Activated CD4-positive, alpha-beta T cell treated with anti-CD3 and anti-CD28 coated beads, Interleukin-10, Interleukin-2, amounts not matched to agents 100 ng/mL and 50 ng/mL, durations not matched to agents 16 hours and 8 hours (primary cell): ENCODE results near the gene CEACAM6.
"Not testable (repeated sequence)": the region's sequence is repeated elsewhere in the genome, so short reads cannot be mapped to it uniquely, and the experiment has no call there.

ENCODE experiments used
- DNase-seq: peaks from one replicate; pipeline ENCODE4 v3.0.0-alpha.2; 2020

CEACAM6 gene

DNA sequence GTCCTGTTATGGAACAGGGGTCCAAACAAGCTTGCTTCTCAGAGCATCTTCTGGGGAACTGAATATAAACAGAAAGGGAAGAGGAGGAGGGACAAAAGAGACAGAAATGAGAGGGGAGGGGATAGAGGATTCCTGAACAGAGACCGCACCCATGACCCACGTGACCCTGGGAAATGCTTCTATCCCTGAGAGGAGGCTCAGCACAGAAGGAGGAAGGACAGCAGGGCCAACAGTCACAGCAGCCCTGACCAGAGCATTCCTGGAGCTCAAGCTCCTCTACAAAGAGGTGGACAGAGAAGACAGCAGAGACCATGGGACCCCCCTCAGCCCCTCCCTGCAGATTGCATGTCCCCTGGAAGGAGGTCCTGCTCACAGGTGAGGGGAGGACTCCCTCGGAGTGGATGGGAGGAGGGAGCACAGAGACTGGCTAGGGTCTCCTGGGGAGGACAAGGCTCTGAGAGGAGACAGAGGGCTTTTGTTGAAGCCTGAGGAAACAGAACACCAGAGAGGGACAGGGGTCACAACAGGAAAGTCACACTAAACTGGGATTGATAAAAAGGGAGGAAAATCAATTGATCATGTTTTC, at the start of gene CEACAM6:
Gene CEACAM6 (plus strand): TSS at position 203 of the 586 bp plus-strand sequence. CDS start 109 bp downstream, at position 312.
- DNase-seq = no peak

DNA sequence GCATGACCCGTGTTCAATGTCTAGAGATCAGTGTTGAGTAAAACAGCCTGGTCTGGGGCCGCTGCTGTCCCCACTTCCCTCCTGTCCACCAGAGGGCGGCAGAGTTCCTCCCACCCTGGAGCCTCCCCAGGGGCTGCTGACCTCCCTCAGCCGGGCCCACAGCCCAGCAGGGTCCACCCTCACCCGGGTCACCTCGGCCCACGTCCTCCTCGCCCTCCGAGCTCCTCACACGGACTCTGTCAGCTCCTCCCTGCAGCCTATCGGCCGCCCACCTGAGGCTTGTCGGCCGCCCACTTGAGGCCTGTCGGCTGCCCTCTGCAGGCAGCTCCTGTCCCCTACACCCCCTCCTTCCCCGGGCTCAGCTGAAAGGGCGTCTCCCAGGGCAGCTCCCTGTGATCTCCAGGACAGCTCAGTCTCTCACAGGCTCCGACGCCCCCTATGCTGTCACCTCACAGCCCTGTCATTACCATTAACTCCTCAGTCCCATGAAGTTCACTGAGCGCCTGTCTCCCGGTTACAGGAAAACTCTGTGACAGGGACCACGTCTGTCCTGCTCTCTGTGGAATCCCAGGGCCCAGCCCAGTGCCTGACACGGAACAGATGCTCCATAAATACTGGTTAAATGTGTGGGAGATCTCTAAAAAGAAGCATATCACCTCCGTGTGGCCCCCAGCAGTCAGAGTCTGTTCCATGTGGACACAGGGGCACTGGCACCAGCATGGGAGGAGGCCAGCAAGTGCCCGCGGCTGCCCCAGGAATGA, 48.4 kb upstream of the CEACAM6 start:
- DNase-seq = peak; percentile 75

DNA sequence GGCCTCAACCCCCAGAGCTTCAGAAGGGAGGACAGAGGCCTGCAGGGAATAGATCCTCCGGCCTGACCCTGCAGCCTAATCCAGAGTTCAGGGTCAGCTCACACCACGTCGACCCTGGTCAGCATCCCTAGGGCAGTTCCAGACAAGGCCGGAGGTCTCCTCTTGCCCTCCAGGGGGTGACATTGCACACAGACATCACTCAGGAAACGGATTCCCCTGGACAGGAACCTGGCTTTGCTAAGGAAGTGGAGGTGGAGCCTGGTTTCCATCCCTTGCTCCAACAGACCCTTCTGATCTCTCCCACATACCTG, 47.9 kb upstream of the CEACAM6 start:
- no peak for DNase-seq

DNA sequence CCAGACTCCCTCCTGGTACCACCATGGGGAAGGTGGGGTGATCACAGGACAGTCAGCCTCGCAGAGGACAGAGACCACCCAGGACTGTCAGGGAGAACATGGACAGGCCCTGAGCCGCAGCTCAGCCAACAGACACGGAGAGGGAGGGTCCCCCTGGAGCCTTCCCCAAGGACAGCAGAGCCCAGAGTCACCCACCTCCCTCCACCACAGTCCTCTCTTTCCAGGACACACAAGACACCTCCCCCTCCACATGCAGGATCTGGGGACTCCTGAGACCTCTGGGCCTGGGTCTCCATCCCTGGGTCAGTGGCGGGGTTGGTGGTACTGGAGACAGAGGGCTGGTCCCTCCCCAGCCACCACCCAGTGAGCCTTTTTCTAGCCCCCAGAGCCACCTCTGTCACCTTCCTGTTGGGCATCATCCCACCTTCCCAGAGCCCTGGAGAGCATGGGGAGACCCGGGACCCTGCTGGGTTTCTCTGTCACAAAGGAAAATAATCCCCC, 47.4 kb upstream of the CEACAM6 start:
- DNase-seq = no peak

DNA sequence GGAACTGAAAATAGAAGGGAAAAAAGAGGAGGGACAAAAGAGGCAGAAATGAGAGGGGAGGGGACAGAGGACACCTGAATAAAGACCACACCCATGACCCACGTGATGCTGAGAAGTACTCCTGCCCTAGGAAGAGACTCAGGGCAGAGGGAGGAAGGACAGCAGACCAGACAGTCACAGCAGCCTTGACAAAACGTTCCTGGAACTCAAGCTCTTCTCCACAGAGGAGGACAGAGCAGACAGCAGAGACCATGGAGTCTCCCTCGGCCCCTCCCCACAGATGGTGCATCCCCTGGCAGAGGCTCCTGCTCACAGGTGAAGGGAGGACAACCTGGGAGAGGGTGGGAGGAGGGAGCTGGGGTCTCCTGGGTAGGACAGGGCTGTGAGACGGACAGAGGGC, 46.8 kb upstream of the CEACAM6 start, which contains the start of gene CEACAM5:
Gene CEACAM5 (plus strand): TSS at position 146 of the 400 bp plus-strand sequence. CDS start 106 bp downstream, at position 252.
- DNase-seq = no peak

DNA sequence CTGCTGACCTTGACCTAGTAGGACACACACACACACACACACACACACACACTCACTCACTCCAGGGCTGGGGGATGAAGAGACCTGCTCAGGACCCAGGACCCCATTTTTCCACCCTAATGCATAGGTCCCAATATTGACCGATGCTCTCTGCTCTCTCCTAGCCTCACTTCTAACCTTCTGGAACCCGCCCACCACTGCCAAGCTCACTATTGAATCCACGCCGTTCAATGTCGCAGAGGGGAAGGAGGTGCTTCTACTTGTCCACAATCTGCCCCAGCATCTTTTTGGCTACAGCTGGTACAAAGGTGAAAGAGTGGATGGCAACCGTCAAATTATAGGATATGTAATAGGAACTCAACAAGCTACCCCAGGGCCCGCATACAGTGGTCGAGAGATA, 45.8 kb upstream of the CEACAM6 start:
- not testable (repeated sequence) for DNase-seq

DNA sequence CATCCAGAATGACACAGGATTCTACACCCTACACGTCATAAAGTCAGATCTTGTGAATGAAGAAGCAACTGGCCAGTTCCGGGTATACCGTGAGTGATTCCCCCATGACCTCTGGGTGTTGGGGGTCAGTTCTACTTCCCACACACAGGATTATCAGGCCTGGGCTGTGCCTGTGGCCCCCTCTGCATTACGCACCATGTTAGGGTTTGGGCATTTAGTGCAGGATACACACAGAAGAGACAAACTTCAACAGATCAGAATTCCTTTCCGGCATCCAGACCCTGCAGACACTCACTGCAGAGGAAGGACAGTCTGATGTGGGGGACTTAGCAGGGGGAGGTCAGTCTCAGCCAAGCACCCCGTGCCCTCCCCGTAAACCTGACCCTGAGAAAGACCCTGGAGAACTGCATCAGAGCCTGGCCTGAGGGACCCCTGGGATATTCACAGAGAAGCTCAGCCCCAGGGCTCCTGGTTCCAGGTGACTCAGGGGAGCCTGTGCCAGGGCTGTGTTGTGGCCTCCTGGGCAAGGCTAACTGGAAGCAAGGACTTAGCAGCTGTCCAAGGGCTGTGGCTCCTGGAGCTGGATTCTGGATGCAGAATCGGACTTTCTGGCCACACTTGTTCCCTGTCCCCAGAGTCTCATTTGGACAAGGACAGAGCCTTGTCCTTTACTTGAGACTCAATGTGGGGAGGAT, 45.2 kb upstream of the CEACAM6 start:
- no peak for DNase-seq

DNA sequence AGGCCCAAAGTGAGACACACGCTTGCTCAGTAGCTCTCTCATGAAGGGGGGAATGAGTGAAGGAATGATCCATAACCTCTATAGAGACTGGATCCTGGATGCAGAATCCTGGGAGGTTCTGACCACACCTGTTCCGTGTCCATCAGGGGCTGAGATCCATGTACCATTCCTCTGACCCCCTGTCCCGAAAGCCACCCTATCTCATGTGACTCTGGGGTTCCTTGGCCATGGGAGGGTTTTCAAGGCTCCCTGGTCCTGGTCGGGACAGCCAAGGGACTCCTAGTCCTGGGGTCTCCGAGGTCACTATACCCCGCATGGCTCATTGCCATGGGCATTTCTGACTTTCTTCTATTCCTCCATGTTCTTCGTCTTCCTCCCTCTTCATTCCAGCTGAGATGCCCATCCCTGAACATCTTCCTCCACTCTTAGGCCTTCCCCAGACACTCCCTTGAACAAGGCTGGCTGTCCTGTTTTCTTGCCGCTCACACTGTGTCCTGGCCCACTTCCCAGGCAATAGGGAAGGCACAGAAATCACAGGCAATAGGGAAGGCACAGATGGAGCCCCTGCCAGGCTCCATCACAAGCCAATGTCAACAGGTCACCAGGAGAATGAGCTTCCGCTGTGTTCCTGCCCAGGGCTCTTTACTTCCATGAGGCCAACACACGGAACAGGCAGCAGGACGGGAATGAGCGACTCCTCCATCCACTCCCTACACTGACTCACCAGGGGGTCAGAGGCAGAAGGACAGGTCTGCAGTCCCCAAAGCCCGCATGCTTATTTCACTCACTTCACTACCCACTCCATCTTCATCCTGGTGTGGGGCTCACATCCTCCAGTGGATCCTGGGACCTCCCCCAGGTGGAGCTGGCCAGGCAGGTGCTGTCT, 43.7 kb upstream of the CEACAM6 start:
- no peak for DNase-seq

DNA sequence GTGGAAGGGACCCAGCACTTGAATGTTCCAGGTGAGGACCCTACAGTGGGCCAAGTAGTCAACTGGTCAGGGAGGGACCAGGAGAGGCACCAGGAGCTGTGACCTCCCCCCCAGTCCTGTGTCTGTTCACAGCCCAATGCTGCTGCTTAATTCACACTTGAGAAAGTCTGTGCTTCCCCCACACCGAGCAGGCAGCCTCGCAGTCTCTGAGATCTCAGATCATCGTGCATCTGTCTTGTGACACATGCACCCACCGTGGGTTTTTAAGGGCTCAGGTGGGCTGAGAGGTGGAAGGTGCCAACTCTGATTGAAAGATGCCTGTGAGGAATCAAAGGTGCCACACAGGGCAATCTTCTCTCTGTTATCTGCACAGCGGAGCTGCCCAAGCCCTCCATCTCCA, 40.7 kb upstream of the CEACAM6 start:
- DNase-seq = no peak

DNA sequence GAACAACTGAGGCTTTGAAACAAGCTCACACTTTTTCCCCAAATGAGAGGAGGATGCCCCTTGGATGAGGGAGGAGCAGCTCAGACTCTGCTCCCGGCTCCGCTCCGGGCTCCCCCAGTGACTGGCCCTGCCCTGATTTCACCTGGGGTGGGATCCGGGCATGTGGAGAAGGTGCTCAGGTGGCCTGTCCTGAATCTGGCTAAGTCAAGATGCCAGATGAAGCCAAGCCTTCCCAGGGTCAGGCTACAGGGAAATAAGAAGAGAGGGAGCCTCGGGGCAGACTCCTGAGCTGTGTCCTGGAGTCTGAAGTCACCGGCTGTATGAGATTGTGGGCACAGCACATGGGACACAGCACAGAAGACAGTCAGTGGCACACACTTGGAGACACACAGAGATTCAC, 36.6 kb upstream of the CEACAM6 start:
- no peak for DNase-seq

DNA sequence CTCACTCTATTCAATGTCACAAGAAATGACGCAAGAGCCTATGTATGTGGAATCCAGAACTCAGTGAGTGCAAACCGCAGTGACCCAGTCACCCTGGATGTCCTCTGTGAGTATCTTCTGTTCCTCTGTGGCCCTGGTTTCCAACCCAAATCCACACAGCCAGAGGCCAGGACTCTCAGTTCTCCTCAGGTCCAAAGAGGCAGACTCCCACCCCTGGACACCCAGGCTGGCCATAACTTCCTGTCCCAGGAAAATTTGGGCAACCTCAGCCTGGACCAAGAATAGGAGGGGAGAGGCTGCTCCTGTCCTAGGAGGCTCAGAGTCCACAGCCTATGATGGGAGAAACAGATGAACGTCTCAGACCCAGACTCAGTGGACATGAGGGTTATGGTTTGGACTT, 35.2 kb upstream of the CEACAM6 start:
- no peak for DNase-seq

DNA sequence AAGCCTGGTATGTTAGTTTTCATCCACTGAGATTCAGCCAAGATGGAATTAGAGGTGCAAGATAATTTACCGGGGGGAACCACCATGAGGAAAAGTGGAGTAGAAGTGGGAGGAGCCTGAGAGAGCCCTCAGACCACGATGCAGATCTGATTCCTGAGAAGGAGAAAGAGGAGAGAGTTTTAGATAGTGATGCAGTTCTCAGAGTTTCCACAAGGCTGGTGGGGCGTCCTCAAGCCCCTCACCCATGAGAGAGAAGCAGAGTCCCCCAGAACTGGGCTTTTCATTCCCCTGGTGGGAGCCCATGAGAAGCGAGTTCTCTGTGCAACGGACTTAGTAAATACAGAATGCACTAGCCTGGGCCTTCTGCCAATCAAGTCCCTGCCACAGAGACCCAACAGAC, 28.8 kb upstream of the CEACAM6 start:
- no peak for DNase-seq

DNA sequence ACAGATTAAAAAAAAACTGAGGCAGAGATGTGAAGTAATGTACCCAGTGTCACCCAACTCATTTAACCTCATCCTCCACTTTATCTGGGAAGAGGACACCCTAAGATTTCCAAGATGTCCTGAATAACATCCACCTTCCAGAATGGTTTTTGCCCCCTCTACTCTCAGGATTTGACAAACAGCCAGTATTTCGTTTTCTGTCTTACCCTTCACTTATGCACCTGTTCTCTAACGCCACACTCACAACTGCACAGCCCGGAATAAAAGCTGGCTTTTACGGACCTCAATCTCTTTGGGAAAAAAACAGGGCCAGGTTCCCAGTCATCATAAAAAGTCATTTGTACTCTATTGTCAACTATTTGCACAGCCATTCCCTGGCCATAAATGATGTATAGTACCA, 21.2 kb upstream of the CEACAM6 start:
- DNase-seq = no peak

DNA sequence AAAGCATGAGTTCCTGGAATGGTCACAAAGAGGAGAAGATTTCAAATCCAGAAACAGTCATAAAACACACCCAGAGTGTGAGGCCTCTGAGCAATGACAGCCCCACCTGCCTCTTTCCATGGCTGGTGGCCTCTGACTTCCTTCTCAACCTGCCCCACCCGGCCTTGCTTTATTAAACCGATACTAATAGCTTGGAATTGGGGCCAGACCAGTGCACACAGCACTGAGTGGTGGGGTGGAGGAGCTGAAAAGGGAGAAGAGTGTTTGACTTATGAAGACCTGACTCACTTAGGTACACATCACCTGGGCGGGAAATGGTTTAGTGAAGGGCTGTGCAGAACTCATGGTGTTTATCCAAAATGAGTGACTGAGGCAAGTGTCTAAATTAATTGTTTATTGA, 20.7 kb upstream of the CEACAM6 start:
- no peak for DNase-seq

DNA sequence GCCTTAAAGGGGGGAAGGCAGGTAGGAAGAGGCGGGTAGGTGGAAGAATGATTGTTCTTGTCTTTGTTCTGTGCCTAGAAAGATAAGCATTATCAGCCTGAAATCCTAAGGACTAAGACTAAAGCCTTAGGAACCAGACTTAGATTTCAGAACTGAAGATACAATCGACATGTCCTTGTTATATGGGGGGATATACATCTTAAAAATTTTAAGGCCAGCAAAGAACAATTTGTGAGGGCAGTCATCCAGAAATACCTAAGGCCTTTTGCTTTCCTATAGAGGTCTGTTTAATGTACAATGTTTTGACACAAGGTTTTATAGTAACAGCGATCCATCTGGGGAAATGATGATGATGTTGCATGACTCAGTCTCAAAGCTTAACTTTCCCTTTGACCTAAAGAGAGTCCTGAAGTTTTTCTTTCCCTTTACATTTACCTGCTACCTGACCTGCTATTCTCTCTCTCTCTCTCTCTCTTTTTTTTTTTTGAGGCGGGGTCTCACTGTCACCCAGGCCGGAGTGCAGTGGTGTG, 20.2 kb upstream of the CEACAM6 start:
- no peak for DNase-seq

DNA sequence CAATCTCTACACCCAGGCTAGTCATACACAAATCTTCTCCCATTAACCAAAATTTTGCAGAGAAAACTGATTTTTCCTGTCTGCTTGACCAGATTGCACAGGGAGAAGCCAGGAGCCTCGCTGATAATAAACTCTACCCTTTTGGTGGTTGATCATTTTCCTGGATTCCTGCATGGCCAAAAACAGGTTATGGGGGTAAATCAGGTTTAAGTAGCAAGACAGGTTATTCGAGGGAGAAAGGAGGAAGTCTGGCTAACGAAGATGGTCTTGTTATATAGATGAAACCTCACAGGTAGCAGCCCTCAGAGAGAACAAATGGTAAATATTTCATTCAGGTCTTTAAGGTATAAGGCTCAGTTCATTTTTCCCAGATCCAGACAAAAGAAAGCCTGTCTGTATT, 16.0 kb upstream of the CEACAM6 start:
- DNase-seq = no peak

DNA sequence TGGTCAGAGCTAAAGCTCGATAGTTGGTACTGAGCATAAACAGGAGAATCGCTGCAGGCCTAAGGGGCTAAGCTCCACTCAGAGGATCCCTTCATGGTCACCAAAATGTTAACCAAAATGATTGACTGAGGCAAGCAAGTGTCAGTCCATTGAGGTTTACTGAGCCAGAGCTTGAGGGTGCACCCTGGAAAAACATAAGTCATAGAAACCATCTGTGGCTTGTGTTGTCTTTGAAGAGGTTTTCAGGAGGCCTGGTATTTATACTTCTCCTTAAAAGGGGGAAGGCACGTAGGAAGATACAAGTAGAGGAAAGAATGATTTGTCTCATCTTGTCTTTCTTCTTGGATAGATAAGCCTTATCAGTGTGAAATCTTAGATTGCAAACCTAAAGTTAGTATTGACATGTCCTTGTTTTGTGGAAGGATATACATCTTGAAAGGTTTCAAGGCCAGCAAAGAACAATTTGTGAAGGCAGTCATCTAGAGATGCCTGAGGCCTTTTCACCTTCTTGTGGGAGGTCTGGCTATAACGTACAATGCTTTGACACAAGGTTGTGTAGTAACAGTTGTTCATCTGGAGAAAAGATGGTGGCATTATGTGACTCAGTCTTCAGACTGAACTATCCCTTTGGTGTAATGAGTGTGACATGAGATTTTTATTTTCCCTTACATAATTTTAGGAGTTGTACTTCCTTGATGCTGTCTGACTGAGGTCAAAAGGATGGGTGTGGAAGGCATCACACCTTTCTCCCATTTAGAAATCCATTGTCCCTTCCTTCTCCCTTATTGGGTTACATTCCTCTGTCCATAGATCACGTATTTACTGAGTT, 14.7 kb upstream of the CEACAM6 start:
- peak; percentile 52 for DNase-seq

DNA sequence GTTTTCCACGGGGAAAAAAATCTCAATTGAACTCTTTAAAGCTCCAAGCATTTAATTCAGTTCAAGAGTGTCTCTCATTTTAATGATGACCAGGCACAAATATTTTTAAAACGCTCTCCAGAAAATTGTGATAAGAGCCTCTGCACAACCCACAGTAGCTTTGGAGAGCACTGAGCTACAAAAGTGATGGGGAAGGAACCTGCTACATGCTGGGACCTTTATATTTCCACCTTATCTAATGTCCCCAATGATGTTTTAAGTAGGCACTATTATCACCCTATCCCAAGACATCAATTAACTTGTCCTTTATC, 14.1 kb upstream of the CEACAM6 start:
- DNase-seq = no peak

DNA sequence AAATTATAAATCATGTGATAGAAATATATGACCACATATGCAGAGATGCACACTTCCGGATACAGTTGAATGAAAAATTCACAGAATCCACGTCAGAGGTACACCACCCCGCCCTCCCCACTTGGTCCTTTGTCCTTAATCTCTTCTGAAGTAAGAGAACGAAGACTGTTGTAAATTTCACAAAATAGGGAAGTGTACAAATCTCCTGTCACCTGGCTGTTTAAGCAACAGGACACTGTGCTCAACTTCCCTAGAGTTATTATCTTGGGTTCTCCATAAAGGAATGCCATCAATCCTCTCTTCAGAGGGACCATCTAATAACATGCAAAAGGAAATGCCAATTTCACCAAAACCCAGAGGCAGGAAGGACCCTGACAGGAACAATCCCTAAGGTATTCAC, 10.5 kb upstream of the CEACAM6 start:
- DNase-seq = no peak

DNA sequence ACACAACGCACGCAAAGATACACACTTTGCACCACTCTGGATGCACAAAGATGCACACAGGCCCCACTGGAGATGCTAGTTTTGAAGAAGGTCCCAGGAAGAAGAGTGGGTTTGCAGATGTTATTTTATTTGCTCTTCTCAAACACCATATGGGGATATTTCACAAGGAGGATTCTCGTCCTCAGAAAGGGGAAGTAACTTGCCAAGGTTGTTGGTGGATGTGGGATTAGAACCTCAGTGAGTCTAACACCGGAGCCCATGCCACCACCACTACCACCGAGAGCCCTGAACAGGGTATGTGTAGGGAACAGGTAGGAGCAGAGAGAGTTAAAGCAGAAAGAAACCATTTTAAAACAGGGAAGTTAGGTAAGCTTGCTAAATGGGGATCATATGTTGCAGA, 9.6 kb upstream of the CEACAM6 start:
- no peak for DNase-seq

DNA sequence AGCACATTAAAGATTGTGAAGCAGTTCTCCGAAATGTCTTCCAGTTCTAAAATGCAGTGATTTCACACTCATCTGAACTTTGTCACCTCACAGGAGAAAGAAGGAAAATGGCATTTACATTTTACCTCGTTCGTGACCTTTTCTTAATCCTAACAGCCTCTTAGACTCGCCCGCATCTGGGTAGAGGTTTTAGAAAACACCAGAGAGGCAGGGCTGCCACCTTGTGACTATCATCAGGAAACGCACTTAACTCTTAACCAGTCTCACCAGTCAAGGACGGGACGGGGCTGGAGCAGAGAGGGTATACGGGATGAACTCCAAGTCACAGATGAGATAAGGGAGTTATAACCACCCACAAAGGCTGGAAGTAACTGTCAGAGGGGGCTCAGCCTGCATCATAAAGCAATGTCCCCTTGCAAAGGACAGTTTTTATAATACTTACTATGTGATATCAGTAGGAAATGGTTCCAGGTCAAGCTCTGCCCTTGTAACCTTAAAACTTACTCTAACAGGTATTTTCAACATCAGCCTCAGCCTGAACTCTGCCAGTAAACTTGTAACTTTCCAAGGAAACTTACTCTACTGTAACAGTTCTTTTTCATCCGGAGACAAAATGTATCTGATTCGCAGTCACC, 8.6 kb upstream of the CEACAM6 start:
- peak; percentile 63 for DNase-seq

DNA sequence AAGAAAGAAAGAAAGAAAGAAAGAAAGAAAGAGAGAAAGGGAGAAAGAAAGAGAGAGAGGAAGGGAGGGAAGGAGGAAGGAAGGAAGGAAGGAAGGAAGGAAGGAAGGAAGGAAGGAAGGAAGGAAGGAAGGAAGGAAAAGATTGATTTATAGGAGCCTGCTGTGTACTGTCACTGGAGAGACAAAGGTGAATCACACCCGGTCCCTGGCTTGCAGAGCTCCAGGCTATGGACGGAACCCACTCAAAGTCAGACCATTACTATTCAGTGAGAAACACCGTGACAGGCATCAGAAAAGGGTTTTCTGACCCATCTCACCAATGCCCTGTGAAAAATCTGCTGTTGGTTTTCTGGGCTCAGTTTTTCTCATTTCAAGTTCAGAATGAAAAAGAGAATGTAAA, 7.3 kb upstream of the CEACAM6 start:
- DNase-seq = no peak
